Gastrocnemius medialis (tissue), 4 donors: Measurements from ENCODE around the gene PEMT.

Experiments
- POLR2A ChIP-seq, 2 donors: fragments of 450-650 bp; IDR thresholded peaks; one replicate each; pipeline ENCODE4 v1.6.1; 2017; ENCODE audit warnings: antibody characterized with exemption in 2 of 2, mild to moderate bottlenecking in 2 of 2, moderate library complexity in 2 of 2
- TF ChIP-seq, protein P1 (sequence below), 5 experiments: fragments of 450-650 bp in 3 of 5; fragments of 200-600 bp in 2 of 5; sonication (generic) in 2 of 5; IDR thresholded peaks in 4 of 5; conservative IDR thresholded peaks in 1 of 5; 1 replicate in 4 of 5; 2 replicates in 1 of 5; pipeline ENCODE4 v1.5.1; 2016 to 2019; ENCODE audit warnings: antibody characterized with exemption in 5 of 5, mild to moderate bottlenecking in 3 of 5, moderate library complexity in 3 of 5

DNA sequence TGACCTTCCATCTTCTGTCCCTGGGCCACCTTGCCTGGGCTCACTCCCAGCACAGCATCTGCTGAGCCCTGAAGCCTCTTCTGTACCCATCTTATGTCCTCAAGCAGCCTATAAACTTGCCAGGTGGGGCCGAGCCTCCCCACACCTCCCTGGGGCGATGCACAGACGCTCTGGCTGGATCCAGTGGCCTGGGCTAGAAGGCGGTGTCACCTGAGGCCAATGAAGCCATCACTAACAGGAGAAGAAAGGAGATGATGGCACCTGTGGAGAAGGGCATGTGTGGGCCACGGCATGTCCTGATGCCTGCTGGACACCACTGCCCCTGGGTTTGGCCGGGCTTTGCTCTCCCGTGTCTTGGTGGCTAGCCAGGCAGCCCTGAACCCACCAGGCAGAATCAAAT, 45.5 kb downstream of the PEMT start:
- TF ChIP-seq, protein P1, sequence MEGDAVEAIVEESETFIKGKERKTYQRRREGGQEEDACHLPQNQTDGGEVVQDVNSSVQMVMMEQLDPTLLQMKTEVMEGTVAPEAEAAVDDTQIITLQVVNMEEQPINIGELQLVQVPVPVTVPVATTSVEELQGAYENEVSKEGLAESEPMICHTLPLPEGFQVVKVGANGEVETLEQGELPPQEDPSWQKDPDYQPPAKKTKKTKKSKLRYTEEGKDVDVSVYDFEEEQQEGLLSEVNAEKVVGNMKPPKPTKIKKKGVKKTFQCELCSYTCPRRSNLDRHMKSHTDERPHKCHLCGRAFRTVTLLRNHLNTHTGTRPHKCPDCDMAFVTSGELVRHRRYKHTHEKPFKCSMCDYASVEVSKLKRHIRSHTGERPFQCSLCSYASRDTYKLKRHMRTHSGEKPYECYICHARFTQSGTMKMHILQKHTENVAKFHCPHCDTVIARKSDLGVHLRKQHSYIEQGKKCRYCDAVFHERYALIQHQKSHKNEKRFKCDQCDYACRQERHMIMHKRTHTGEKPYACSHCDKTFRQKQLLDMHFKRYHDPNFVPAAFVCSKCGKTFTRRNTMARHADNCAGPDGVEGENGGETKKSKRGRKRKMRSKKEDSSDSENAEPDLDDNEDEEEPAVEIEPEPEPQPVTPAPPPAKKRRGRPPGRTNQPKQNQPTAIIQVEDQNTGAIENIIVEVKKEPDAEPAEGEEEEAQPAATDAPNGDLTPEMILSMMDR (IDR thresholded peaks at IDR 0.05 in 4 of 5, conservative IDR thresholded peaks at IDR 0.05 in 1 of 5) = no peak
- TF ChIP-seq POLR2A (IDR thresholded peaks at IDR 0.05) = no peak
